ENCODE results near the gene VWA8. TPM values are rescaled to one million over a fixed set of nuclear protein-coding genes. Genes with fewer than 3 reads are reported as not detected.
A peak's percentile ranks its signal among the peaks of the same experiment; 100 is the strongest.

VWA8 gene
- total and polyA plus RNA-seq, 2 of the 8 experiments (the other 6 are each of a cell fraction or from before 2014, with no cell fraction given) = 5.9 to 19.6 TPM

GRCh38 chr13:41696163-41697003, 264.5 kb downstream of the VWA8 start:
- DNase-seq (ENCODE audit: low read depth in 1 of 2, low spot score in 2 of 2) = peak in 1 of 2 experiments; percentile 15
- Histone ChIP-seq H2BK5ac (ENCODE audit: low read depth, low read length) (no peak overlapping the region), H2BK20ac (ENCODE audit: low read length) (no peak overlapping the region), H3K23me2 (ENCODE audit: low read depth, low read length) (no peaks in the 10 kb centered on the region), H3K23ac (ENCODE audit: insufficient read length) (no peak overlapping the region), H2AFZ (ENCODE audit: low read length) (no peak overlapping the region), H3K14ac (ENCODE audit: insufficient read length) (no peak overlapping the region), H3K36me3 (ENCODE audit: control insufficient read depth in 2 of 4, insufficient read depth in 4 of 4, low read length in 3 of 4) (no peaks in the 10 kb centered on the region), H3K27ac (ENCODE audit: low read depth, low read length) (no peak overlapping the region), H2BK15ac (ENCODE audit: low read length) (no peak overlapping the region), H2BK12ac (ENCODE audit: low read depth, low read length) (no peak overlapping the region; the same call in 1 of the 2 replicates), H4K8ac (ENCODE audit: extremely low read depth, insufficient read depth, low read length) (no peak overlapping the region), H4K91ac (replicated peaks; ENCODE audit: insufficient read length, low read length) (no peak overlapping the region), H3K9ac (replicated peaks in 1 of 4; ENCODE audit: extremely low read depth in 1 of 4, low read depth in 3 of 4, low read length in 3 of 4) (no peak overlapping the region), H3K9me3 (ENCODE audit: insufficient read depth in 2 of 2, low read depth in 1 of 2, low read length in 1 of 2) (no peaks in the 10 kb centered on the region; a peak in 1 of 4 replicates), H2BK120ac (replicated peaks; ENCODE audit: low read depth, low read length) (no peak overlapping the region), H4K20me1 (replicated peaks in 1 of 2; ENCODE audit: control insufficient read depth in 1 of 2, insufficient read depth in 2 of 2, low read length in 2 of 2) (no peaks in the 10 kb centered on the region), H3K4ac (replicated peaks; ENCODE audit: insufficient read length, low read depth, low read length) (no peak overlapping the region), H3K4me1 (replicated peaks in 1 of 4; ENCODE audit: control insufficient read depth in 3 of 4, insufficient read depth in 4 of 4, low read length in 3 of 4) (peaks cover 2 to 14% (median 3%) of the 10 kb centered on the region in 4 experiments; a peak in 5 of 7 replicates), H3K56ac (replicated peaks; ENCODE audit: insufficient read length, low read depth, low read length) (no peak overlapping the region), H4K5ac (ENCODE audit: insufficient read length, low read depth, low read length) (peak overlapping the region; percentile 53), H3K18ac (ENCODE audit: extremely low read depth, low read length) (no peak overlapping the region), H3K79me1 (ENCODE audit: low read depth, low read length) (no peaks in the 10 kb centered on the region), H3K4me2 (ENCODE audit: insufficient read depth in 1 of 2, low read depth in 2 of 2, low read length in 2 of 2) (peak overlapping the region; percentile 31 to 36; a peak in 3 of 4 replicates), H2AK5ac (ENCODE audit: low read depth, low read length) (no peak overlapping the region), H3K27me3 (replicated peaks in 1 of 4; ENCODE audit: control insufficient read depth in 3 of 4, extremely low read depth in 1 of 4, insufficient read depth in 3 of 4, low read length in 3 of 4) (no peaks in the 10 kb centered on the region), H3K79me2 (ENCODE audit: control insufficient read depth in 1 of 2, insufficient read depth in 2 of 2, low read length in 2 of 2) (no peaks in the 10 kb centered on the region), H3K4me3 (ENCODE audit: extremely low read depth in 1 of 4, insufficient read depth in 2 of 4, low read depth in 3 of 4, low read length in 4 of 4) (peak overlapping the region in 1 of 4 experiments; percentile 16; a peak in 1 of 8 replicates)
- POLR2A ChIA-PET (ENCODE audit: partially characterized antibody) = interaction anchor here (0.8 to 1.2 kb wide), 2 partner anchors 10 to 14 kb away, joined by 3 to 5 read pairs; no protein-coding TSS in a partner anchor
- peak; percentile 52 for FAIRE-seq
- 0 out of 2 replicates have a peak, but pooled peaks have one; percentile 27 for TF ChIP-seq CEBPB (IDR thresholded peaks at IDR 0.05; ENCODE audit: low read depth, low read length)
- no peak for TF ChIP-seq CTCF (IDR thresholded peaks at IDR 0.05; ENCODE audit: control extremely low read depth in 1 of 3, insufficient read depth in 1 of 3, low read depth in 1 of 3, low read length in 3 of 3)
- CTCF ChIA-PET (ENCODE audit: partially characterized antibody) = interaction anchor here (1.0 to 1.4 kb wide), 4 partner anchors 14 to 408 kb away, joined by 3 read pairs; no protein-coding TSS in a partner anchor
